ENCODE results near the gene ANKRD22.
"Not testable (repeated sequence)": the region's sequence is repeated elsewhere in the genome, so short reads cannot be mapped to it uniquely, and the experiment has no call there.

Gene ANKRD22

DNA sequence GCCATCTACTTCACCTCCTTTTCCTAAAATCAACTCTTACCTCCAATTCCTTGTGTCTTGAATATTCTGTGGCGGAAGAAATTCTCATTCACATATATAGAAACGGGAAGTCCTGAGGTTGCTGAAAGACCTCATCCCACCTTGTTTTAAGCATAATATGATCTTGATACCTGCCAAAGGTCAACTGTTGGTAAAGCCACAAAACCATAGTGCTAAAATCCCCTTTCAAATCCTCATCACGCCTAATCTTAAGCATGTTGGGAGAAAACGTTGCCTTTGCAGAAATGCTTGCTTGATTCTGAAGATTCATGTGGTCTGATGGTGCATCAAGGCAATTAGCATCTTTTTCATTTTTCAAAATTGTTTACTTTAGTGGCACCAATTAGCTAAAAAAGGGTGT, 8.5 kb downstream of the ANKRD22 start:
- H3K27ac ChIP-seq: no peak overlapping the region
- TF ChIP-seq, protein P1, sequence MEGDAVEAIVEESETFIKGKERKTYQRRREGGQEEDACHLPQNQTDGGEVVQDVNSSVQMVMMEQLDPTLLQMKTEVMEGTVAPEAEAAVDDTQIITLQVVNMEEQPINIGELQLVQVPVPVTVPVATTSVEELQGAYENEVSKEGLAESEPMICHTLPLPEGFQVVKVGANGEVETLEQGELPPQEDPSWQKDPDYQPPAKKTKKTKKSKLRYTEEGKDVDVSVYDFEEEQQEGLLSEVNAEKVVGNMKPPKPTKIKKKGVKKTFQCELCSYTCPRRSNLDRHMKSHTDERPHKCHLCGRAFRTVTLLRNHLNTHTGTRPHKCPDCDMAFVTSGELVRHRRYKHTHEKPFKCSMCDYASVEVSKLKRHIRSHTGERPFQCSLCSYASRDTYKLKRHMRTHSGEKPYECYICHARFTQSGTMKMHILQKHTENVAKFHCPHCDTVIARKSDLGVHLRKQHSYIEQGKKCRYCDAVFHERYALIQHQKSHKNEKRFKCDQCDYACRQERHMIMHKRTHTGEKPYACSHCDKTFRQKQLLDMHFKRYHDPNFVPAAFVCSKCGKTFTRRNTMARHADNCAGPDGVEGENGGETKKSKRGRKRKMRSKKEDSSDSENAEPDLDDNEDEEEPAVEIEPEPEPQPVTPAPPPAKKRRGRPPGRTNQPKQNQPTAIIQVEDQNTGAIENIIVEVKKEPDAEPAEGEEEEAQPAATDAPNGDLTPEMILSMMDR (IDR thresholded peaks at IDR 0.05): no peak
- TF ChIP-seq ZFX (IDR thresholded peaks at IDR 0.05; ENCODE audit: borderline replicate concordance): no peak

DNA sequence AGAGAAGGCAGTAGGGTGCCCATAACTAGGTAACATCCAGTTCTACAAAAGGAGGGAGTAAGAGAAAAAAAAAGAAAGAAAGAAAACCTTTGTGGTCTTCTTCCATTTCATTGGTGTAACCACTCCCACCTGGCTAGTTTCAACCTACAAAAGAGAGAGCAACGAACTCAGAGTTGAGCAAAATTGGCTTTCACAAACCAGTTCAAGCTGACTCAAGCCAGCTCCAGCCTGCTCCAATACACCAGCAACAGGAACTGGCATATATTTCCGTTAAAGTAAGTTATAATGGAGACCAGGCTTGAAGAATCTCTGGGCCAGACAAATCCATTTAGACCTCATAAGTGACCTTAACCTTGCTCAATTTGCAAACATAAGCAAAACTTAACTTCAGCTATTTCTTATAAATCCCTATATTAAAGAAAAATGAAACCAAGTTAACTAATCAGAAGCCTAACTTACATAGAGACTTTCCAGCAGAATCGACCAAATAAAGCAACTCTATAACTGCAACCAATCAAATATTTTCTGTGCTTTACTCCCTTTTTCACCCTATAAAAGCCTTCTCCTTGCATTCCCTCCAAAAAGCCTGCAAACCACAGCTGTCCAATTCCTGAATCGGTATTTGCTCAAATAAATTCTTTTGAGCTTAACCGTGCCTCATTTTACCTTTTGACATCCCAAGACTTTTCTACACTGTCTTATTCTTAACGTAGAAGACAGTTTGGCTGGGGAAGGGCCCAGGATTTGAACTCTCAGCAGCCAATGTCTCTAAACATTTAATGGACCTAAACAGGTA, 10.1 kb downstream of the ANKRD22 start:
- no peak for TF ChIP-seq ZFX (IDR thresholded peaks at IDR 0.05; ENCODE audit: borderline replicate concordance)
- TF ChIP-seq, protein P1 (IDR thresholded peaks at IDR 0.05): no peak
- H3K27ac ChIP-seq: no peak overlapping the region; the same call in 1 of the 2 replicates

DNA sequence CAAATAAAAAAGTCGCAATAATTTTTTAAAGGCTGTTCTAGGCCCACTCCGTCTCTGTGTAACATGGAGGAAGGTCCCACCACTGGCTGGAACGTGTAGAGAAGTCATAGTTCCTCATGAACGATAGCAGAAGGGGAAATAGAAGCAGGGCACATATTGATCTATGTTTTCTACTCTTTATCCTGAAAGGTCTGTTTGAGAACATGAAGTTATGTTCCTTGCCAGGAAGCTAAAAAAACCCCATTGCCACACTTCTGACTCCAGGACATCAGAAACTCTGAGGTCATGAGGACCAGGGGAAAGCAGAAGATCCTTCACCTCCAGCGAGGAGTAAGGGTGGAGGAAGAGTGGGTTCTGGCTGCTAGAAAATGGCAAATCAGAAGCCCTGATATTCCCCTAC, 10.8 kb downstream of the ANKRD22 start:
- H3K27ac ChIP-seq: peak overlapping the region; percentile 63
- TF ChIP-seq, protein P1 (IDR thresholded peaks at IDR 0.05): no peak
- no peak for TF ChIP-seq ZFX (IDR thresholded peaks at IDR 0.05; ENCODE audit: borderline replicate concordance)

DNA sequence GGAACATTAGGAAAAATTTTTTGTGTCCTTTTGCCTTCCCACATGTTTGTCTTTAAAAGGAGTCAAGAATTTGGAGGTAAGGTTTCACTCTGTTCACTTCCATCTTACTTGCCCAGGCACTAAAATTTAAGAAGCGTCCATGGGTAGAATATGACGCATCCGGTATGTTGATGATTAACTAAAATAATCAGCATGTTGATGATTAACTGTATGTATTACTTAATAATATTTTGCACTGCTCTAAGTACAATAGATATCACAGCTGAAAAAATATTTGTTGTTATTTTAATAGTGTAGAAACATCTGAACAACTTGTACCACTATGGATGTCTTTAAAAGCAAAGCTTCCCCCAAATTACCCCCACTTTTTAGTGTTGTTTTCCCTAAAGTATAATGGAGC, 11.5 kb downstream of the ANKRD22 start:
- peak overlapping the region; percentile 63 for H3K27ac ChIP-seq
- TF ChIP-seq ZFX (IDR thresholded peaks at IDR 0.05; ENCODE audit: borderline replicate concordance): no peak

DNA sequence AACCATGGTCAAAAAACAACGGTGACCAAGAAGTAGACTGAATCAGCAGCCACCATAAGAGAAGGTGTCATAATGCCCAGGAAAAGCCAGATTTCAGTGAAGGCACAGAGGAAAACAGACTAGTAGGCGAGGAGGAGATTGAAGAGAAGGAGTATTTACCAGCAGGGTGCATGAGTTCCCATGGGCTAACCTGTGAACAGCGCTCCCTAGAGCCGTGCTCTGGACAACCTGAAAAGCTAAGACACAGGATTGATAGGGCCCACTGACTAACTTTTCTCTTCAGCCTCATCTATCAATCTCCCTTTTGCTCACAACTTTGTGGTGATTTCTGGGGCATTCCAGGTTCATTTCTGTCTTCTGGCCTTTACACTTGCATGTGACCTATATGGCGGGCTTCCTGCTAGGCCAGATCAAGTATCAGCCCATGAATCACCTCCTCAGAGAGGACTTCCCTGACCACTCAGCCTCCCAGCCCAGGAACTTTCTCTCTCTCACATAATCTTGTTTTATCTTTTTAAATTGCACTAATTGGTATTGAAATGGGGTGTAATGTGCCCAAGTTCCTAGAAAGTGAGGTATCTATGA, 12.8 kb downstream of the ANKRD22 start:
- TF ChIP-seq, protein P1 (IDR thresholded peaks at IDR 0.05): no peak
- no peak overlapping the region for H3K27ac ChIP-seq

DNA sequence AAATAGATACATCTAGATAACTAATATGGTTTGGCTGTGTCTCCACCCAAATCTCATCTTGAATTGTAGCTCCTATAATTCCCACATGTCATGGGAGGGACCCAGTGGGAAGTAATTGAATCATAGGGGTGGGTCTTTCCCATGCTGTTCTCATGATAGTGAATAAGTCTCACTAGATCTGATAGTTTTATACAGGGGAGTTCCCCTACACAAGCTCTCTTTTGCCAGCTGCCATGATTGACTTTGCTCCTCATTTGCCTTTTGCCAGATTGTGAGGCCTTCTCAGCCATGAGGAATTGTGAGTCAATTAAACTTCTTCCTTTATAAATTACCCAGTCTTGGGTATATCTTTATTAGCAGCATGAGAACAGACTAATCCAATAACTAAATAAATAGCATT, 14.0 kb downstream of the ANKRD22 start:
- not testable (repeated sequence) for H3K27ac ChIP-seq

DNA sequence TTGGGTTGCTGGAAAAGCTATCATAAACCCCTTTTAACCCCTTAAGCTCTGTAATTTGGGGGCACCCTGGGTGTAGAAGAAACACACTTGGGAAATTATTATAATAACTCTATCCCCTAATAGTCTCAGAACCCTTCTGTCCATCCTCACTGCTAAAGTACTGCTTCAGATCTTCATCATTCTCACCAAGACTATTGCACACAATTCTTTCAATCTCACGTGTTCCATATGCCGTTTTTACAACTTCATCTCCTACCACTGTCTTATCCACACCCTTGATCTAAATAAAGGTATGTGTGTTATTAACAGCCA, 15.8 kb downstream of the ANKRD22 start:
- H3K27ac ChIP-seq: no peak overlapping the region
- TF ChIP-seq, protein P1 (IDR thresholded peaks at IDR 0.05): peak; percentile 50
- no peak for TF ChIP-seq ZFX (IDR thresholded peaks at IDR 0.05; ENCODE audit: borderline replicate concordance)

DNA sequence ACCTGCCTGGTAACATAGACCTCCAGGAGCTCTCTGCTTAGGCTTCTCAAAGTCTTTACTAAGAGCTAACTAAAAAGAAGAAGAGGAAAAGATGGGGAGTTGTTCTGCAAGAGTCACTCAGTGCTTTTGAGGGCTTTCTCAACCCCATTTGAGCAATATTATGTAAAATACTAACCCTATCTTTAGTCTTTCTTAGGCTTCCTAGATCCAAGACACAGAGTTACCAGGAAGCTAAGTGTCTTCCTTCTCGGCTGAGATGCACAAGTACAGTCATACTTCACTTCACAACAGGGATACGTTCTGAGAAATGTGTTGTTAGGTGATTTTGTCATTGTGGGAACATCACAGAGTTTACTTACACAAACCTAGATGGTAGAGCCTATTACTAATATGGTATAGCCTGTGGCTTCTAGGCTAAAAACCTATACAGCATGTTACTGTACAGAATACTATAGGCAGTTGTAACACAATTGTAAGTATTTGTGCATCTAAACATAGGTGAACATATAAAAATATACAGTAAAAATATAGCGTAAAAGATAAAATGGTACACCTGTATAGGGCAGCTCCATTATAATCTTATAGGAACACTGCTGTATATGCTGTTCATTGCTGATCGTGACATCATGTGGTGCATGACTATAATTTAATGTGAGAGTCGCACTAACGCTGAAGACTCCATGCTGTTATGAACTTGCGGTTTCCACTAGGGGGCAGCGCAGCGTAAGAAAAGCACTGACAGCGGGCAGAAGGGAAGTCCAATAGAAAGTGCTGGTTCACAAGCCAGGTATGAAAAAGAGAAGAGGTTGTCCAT, 16.3 kb downstream of the ANKRD22 start:
- TF ChIP-seq, protein P1 (IDR thresholded peaks at IDR 0.05): peak; percentile 87
- TF ChIP-seq ZFX (IDR thresholded peaks at IDR 0.05; ENCODE audit: borderline replicate concordance): no peak
- no peak overlapping the region for H3K27ac ChIP-seq

All from 22Rv1 (cell line).